ENCODE results near the gene BTNL8. TPM values are rescaled to one million over a fixed set of nuclear protein-coding genes. Genes with fewer than 3 reads are reported as not detected.
"Not testable (repeated sequence)": the region's sequence is repeated elsewhere in the genome, so short reads cannot be mapped to it uniquely, and the experiment has no call there.

BTNL8 gene
- total RNA-seq, 2 experiments from 2014 or later: not detected

- H3K36me3 Mint-ChIP-seq (ENCODE audit: low read depth); DNase-seq; H3K27ac Mint-ChIP-seq; H3K4me3 Mint-ChIP-seq; H3K4me1 Mint-ChIP-seq (ENCODE audit: low read depth); CTCF ChIA-PET; intact Hi-C loops (cut with micrococcal nuclease); H3K9me3 Mint-ChIP-seq: not testable (repeated sequence)
- H3K27me3 Mint-ChIP-seq (ENCODE audit: low read depth): peaks cover 12% of the 10 kb centered on the region
These were observed 3.6 kb upstream of the BTNL8 start for GRCh38 chr5:180895330-180895729.

- CTCF ChIA-PET: no interaction called here
- Mint-ChIP-seq H3K9me3 (no peaks in the 10 kb centered on the region), H3K36me3 (ENCODE audit: low read depth) (no peaks in the 10 kb centered on the region), H3K4me1 (ENCODE audit: low read depth) (peaks cover 4% of the 10 kb centered on the region), H3K27ac (no peak overlapping the region), H3K27me3 (ENCODE audit: low read depth) (no peaks in the 10 kb centered on the region), H3K4me3 (no peak overlapping the region)
- DNase-seq: no peak
- intact Hi-C loops (cut with micrococcal nuclease): no loop called here
These were observed 1.2 kb downstream of the BTNL8 start for GRCh38 chr5:180900178-180900577.

GRCh38 chr5:180901319-180902009 is 2.5 kb downstream of the BTNL8 start:
- no peaks in the 10 kb centered on the region for H3K9me3 Mint-ChIP-seq
- H3K4me1 Mint-ChIP-seq (ENCODE audit: low read depth): peaks cover 4% of the 10 kb centered on the region
- H3K27ac Mint-ChIP-seq: peak overlapping the region; percentile 74
- H3K36me3 Mint-ChIP-seq (ENCODE audit: low read depth): no peaks in the 10 kb centered on the region
- intact Hi-C loops (cut with micrococcal nuclease): no loop called here
- DNase-seq: peak; percentile 13
- no peaks in the 10 kb centered on the region for H3K27me3 Mint-ChIP-seq (ENCODE audit: low read depth)
- H3K4me3 Mint-ChIP-seq: no peak overlapping the region
- CTCF ChIA-PET: no interaction called here

GRCh38 chr5:180908400-180908799 is 9.4 kb downstream of the BTNL8 start:
- DNase-seq: no peak
- no peak overlapping the region for H3K4me3 Mint-ChIP-seq
- CTCF ChIA-PET: no interaction called here
- no peak overlapping the region for H3K27ac Mint-ChIP-seq
- H3K27me3 Mint-ChIP-seq (ENCODE audit: low read depth): peaks cover 10% of the 10 kb centered on the region
- no peaks in the 10 kb centered on the region for H3K36me3 Mint-ChIP-seq (ENCODE audit: low read depth)
- no peaks in the 10 kb centered on the region for H3K9me3 Mint-ChIP-seq
- H3K4me1 Mint-ChIP-seq (ENCODE audit: low read depth): no peaks in the 10 kb centered on the region
- intact Hi-C loops (cut with micrococcal nuclease): no loop called here

GRCh38 chr5:180908998-180909731 is 10.2 kb downstream of the BTNL8 start:
- Mint-ChIP-seq H3K4me3 (no peak overlapping the region), H3K4me1 (ENCODE audit: low read depth) (no peaks in the 10 kb centered on the region), H3K27me3 (ENCODE audit: low read depth) (peaks cover 10% of the 10 kb centered on the region), H3K36me3 (ENCODE audit: low read depth) (no peaks in the 10 kb centered on the region), H3K9me3 (no peaks in the 10 kb centered on the region), H3K27ac (no peak overlapping the region)
- intact Hi-C loops (cut with micrococcal nuclease): no loop called here
- CTCF ChIA-PET: no interaction called here
- DNase-seq: peak; percentile 8

GRCh38 chr5:180909782-180910181 is 10.8 kb downstream of the BTNL8 start:
- Mint-ChIP-seq H3K4me1 (ENCODE audit: low read depth) (no peaks in the 10 kb centered on the region), H3K27ac (no peak overlapping the region), H3K27me3 (ENCODE audit: low read depth) (peaks cover 10% of the 10 kb centered on the region), H3K9me3 (no peaks in the 10 kb centered on the region), H3K36me3 (ENCODE audit: low read depth) (no peaks in the 10 kb centered on the region), H3K4me3 (no peak overlapping the region)
- no peak for DNase-seq
- CTCF ChIA-PET: no interaction called here
- intact Hi-C loops (cut with micrococcal nuclease): no loop called here

- intact Hi-C loops (cut with micrococcal nuclease): no loop called here
- H3K36me3 Mint-ChIP-seq (ENCODE audit: low read depth): no peaks in the 10 kb centered on the region
- CTCF ChIA-PET: interaction anchor here (0.6 kb wide), 2 partner anchors 12 to 23 kb away, joined by 3 read pairs; no protein-coding TSS in a partner anchor
- peaks cover 10% of the 10 kb centered on the region for H3K27me3 Mint-ChIP-seq (ENCODE audit: low read depth)
- no peaks in the 10 kb centered on the region for H3K9me3 Mint-ChIP-seq
- no peak for DNase-seq
- H3K4me1 Mint-ChIP-seq (ENCODE audit: low read depth): no peaks in the 10 kb centered on the region
- H3K27ac Mint-ChIP-seq: no peak overlapping the region
- H3K4me3 Mint-ChIP-seq: no peak overlapping the region
These were observed 11.2 kb downstream of the BTNL8 start for GRCh38 chr5:180910182-180910581.

- H3K4me1 Mint-ChIP-seq (ENCODE audit: low read depth): no peaks in the 10 kb centered on the region
- no peaks in the 10 kb centered on the region for H3K9me3 Mint-ChIP-seq
- intact Hi-C loops (cut with micrococcal nuclease): no loop called here
- CTCF ChIA-PET: interaction anchor here (0.6 kb wide), 2 partner anchors 11 to 22 kb away, joined by 3 read pairs; no protein-coding TSS in a partner anchor
- no peak for DNase-seq
- no peaks in the 10 kb centered on the region for H3K36me3 Mint-ChIP-seq (ENCODE audit: low read depth)
- no peak overlapping the region for H3K4me3 Mint-ChIP-seq
- H3K27me3 Mint-ChIP-seq (ENCODE audit: low read depth): peaks cover 10% of the 10 kb centered on the region
- no peak overlapping the region for H3K27ac Mint-ChIP-seq
These were observed 11.8 kb downstream of the BTNL8 start for GRCh38 chr5:180910735-180911134.

- no peak for DNase-seq
- no peaks in the 10 kb centered on the region for H3K36me3 Mint-ChIP-seq (ENCODE audit: low read depth)
- H3K27me3 Mint-ChIP-seq (ENCODE audit: low read depth): peaks cover 8% of the 10 kb centered on the region
- no peaks in the 10 kb centered on the region for H3K4me1 Mint-ChIP-seq (ENCODE audit: low read depth)
- no peaks in the 10 kb centered on the region for H3K9me3 Mint-ChIP-seq
- CTCF ChIA-PET: interaction anchor here (0.7 kb wide), 1 partner anchor 184 kb away, joined by 3 read pairs; no protein-coding TSS in a partner anchor
- no peak overlapping the region for H3K27ac Mint-ChIP-seq
- intact Hi-C loops (cut with micrococcal nuclease): no loop called here
- H3K4me3 Mint-ChIP-seq: no peak overlapping the region
These were observed 15.7 kb downstream of the BTNL8 start for GRCh38 chr5:180914646-180915045.

GRCh38 chr5:180915924-180916323 is 17.0 kb downstream of the BTNL8 start:
- H3K27me3 Mint-ChIP-seq (ENCODE audit: low read depth): peaks cover 11% of the 10 kb centered on the region
- CTCF ChIA-PET: interaction anchor here (0.6 kb wide), 1 partner anchor 135 kb away, joined by 4 read pairs; no protein-coding TSS in a partner anchor
- intact Hi-C loops (cut with micrococcal nuclease): no loop called here
- no peak for DNase-seq
- no peaks in the 10 kb centered on the region for H3K4me1 Mint-ChIP-seq (ENCODE audit: low read depth)
- no peak overlapping the region for H3K27ac Mint-ChIP-seq
- no peaks in the 10 kb centered on the region for H3K36me3 Mint-ChIP-seq (ENCODE audit: low read depth)
- H3K4me3 Mint-ChIP-seq: no peak overlapping the region
- H3K9me3 Mint-ChIP-seq: no peaks in the 10 kb centered on the region

- CTCF ChIA-PET: interaction anchor here (0.7 kb wide), 1 partner anchor 1975 kb away, joined by 3 read pairs; no protein-coding TSS in a partner anchor
- Mint-ChIP-seq H3K27ac (no peak overlapping the region), H3K27me3 (ENCODE audit: low read depth) (peaks cover 14% of the 10 kb centered on the region), H3K36me3 (ENCODE audit: low read depth) (no peaks in the 10 kb centered on the region), H3K4me1 (ENCODE audit: low read depth) (no peaks in the 10 kb centered on the region), H3K4me3 (no peak overlapping the region), H3K9me3 (peaks cover 9% of the 10 kb centered on the region)
- intact Hi-C loops (cut with micrococcal nuclease): no loop called here
- DNase-seq: no peak
These were observed 19.4 kb downstream of the BTNL8 start for GRCh38 chr5:180918380-180918779.

GRCh38 chr5:180920710-180921109 is 21.8 kb downstream of the BTNL8 start:
- Mint-ChIP-seq H3K9me3 (peaks cover 15% of the 10 kb centered on the region), H3K4me1 (ENCODE audit: low read depth) (no peaks in the 10 kb centered on the region), H3K4me3 (no peak overlapping the region), H3K27me3 (ENCODE audit: low read depth) (peaks cover 17% of the 10 kb centered on the region), H3K27ac (no peak overlapping the region), H3K36me3 (ENCODE audit: low read depth) (peaks cover 2% of the 10 kb centered on the region)
- no peak for DNase-seq
- CTCF ChIA-PET: no interaction called here
- intact Hi-C loops (cut with micrococcal nuclease): no loop called here

- H3K36me3 Mint-ChIP-seq (ENCODE audit: low read depth): peaks cover 2% of the 10 kb centered on the region
- DNase-seq: no peak
- CTCF ChIA-PET: no interaction called here
- H3K27ac Mint-ChIP-seq: no peak overlapping the region
- peaks cover 18% of the 10 kb centered on the region for H3K9me3 Mint-ChIP-seq
- no peaks in the 10 kb centered on the region for H3K4me1 Mint-ChIP-seq (ENCODE audit: low read depth)
- intact Hi-C loops (cut with micrococcal nuclease): no loop called here
- peaks cover 20% of the 10 kb centered on the region for H3K27me3 Mint-ChIP-seq (ENCODE audit: low read depth)
- H3K4me3 Mint-ChIP-seq: no peak overlapping the region
These were observed 24.0 kb downstream of the BTNL8 start for GRCh38 chr5:180922932-180923331.
